ENCODE measurements around the gene OXCT1.
A peak's percentile ranks its signal among the peaks of the same experiment; 100 is the strongest.
"Not testable (repeated sequence)": the region's sequence is repeated elsewhere in the genome, so short reads cannot be mapped to it uniquely, and the experiment has no call there.

The OXCT1 gene

GRCh38 chr5:41871852-41872251, 1.6 kb upstream of the OXCT1 start:
- DNase-seq = no peak

- no peak for DNase-seq
Observed at GRCh38 chr5:41870627-41871048, 413 bp upstream of the OXCT1 start.

- no peak for DNase-seq
Observed at GRCh38 chr5:41869151-41869723, 988 bp downstream of the OXCT1 start.

GRCh38 chr5:41863871-41864486, 6.2 kb downstream of the OXCT1 start:
- no peak for DNase-seq

- DNase-seq = no peak
Observed at GRCh38 chr5:41858890-41859289, 11.3 kb downstream of the OXCT1 start.

GRCh38 chr5:41857989-41858388, 12.2 kb downstream of the OXCT1 start:
- no peak for DNase-seq

- peak; percentile 83 for DNase-seq
Observed at GRCh38 chr5:41856644-41857491, 13.4 kb downstream of the OXCT1 start.

- DNase-seq = no peak
Observed at GRCh38 chr5:41852293-41852692, 17.9 kb downstream of the OXCT1 start.

- DNase-seq = no peak
Observed at GRCh38 chr5:41851116-41851515, 19.1 kb downstream of the OXCT1 start.

GRCh38 chr5:41848983-41849382, 21.2 kb downstream of the OXCT1 start:
- no peak for DNase-seq

- DNase-seq = not testable (repeated sequence)
Observed at GRCh38 chr5:41845751-41846150, 24.5 kb downstream of the OXCT1 start.

GRCh38 chr5:41844502-41844901, 25.7 kb downstream of the OXCT1 start:
- no peak for DNase-seq

GRCh38 chr5:41843456-41844370, 26.5 kb downstream of the OXCT1 start:
- peak; percentile 57 for DNase-seq

GRCh38 chr5:41842777-41843176, 27.4 kb downstream of the OXCT1 start:
- no peak for DNase-seq

- DNase-seq = no peak
Observed at GRCh38 chr5:41841325-41841724, 28.9 kb downstream of the OXCT1 start.

- DNase-seq = no peak
Observed at GRCh38 chr5:41840251-41840650, 30.0 kb downstream of the OXCT1 start.

- DNase-seq = no peak
Observed at GRCh38 chr5:41837793-41838192, 32.4 kb downstream of the OXCT1 start.

- no peak for DNase-seq
Observed at GRCh38 chr5:41835645-41836044, 34.6 kb downstream of the OXCT1 start.

GRCh38 chr5:41834506-41834905, 35.7 kb downstream of the OXCT1 start:
- DNase-seq = no peak

GRCh38 chr5:41832430-41832829, 37.8 kb downstream of the OXCT1 start:
- no peak for DNase-seq

GRCh38 chr5:41831155-41831554, 39.1 kb downstream of the OXCT1 start:
- DNase-seq = no peak

GRCh38 chr5:41827792-41828191, 42.4 kb downstream of the OXCT1 start:
- no peak for DNase-seq

- no peak for DNase-seq
Observed at GRCh38 chr5:41822036-41822435, 48.2 kb downstream of the OXCT1 start.
